GM12872 (cell line): ENCODE measurements around the gene CSNK1G3.

Experiments
- TF ChIP-seq, protein P1 (sequence below): IDR thresholded peaks from 3 replicates; pipeline ENCODE4 v1.5.1; 2011; ENCODE audit warnings: low read depth, mild to moderate bottlenecking, low read length, moderate library complexity; ENCODE audit not compliant: insufficient read depth

The CSNK1G3 gene

DNA sequence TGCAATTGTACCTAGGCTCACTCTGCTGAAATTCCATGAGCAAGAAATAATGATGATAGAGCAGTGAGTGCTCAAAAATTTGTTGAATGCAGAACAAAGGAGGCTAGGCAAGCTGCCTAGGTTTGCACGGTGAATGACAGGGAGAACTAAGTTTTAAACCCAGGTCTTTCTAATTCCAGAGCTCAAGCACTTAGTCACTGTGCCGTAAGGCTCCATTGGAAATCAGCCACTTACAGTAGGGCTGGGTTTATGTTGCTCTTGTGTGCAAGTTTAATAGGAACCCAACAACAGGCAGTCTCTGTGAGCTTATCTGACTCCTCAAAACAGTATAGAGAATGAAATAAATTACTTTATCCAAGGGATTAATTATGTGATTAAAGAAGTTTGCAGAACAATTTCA is 147.0 kb downstream of the CSNK1G3 start:
- TF ChIP-seq, protein P1, sequence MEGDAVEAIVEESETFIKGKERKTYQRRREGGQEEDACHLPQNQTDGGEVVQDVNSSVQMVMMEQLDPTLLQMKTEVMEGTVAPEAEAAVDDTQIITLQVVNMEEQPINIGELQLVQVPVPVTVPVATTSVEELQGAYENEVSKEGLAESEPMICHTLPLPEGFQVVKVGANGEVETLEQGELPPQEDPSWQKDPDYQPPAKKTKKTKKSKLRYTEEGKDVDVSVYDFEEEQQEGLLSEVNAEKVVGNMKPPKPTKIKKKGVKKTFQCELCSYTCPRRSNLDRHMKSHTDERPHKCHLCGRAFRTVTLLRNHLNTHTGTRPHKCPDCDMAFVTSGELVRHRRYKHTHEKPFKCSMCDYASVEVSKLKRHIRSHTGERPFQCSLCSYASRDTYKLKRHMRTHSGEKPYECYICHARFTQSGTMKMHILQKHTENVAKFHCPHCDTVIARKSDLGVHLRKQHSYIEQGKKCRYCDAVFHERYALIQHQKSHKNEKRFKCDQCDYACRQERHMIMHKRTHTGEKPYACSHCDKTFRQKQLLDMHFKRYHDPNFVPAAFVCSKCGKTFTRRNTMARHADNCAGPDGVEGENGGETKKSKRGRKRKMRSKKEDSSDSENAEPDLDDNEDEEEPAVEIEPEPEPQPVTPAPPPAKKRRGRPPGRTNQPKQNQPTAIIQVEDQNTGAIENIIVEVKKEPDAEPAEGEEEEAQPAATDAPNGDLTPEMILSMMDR = no peak

DNA sequence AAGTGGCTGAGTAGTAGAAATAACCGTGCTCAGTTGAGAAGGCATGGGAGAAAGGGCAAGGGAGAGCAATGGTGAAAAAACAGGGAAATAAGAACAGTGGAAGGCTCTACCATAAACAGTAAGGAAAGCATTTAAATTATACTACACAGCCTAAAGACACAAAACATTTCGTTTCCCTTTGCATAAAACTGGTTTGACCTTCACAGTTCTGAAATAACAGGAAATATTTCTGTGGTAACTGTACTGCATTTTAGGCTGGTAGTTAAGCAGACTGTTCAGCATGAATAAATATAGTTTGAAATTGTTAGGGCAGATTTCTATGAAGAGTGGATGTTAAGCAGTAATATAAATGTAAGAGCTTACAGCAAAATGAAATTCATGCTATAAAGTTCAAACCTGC is 147.5 kb downstream of the CSNK1G3 start:
- TF ChIP-seq, protein P1 = no peak

DNA sequence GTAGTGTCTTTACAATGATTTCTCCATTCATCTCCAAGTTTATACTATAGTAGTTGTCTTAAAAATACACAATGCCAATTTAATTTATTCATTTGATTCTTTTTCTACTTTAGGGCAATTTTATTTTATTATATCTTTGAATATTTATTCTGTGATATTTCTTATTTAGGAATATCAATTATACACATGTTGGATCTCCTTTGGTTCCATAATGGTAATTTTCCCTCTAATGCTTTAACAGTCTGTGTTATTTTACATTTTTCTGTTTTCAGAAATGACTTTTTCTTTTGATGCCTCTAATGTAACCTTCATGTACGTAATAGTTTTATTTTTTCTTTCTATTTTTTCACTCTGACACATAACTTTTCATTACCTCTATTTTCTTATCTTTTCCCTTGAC is 153.0 kb downstream of the CSNK1G3 start:
- TF ChIP-seq, protein P1 = no peak

DNA sequence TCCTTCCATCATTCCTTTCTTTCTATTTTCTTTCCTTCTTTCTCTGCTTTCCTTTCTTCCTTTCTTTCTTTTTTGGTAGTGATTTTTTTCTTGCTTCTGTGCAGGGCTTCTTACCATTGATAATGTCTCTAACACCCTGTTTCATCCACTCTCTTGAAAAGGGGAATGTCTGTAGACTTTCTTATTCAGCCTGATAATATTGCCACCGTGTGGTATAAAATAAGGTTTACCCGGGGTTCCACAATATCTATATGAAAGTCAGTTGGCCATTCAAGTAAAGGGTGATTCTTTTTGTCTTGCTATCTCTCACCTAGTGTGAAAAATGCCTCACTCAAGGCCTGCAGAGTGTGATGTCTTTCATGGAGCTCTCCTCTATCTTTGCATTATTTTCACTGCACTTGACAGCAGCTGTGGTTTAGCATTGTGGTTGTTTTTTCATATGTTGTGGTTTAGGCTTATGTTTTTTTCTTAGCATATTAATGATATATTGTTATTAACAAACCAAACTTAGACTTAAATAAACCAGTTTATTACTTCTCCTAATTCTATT is 153.9 kb downstream of the CSNK1G3 start:
- TF ChIP-seq, protein P1 = no peak
